Peyer's patch (tissue), 4 donors: Measurements from ENCODE around the gene RAI2.

Source experiments
- CTCF ChIP-seq, 6 experiments: fragments of 450-650 bp in 4 of 6; fragments of 200-600 bp in 2 of 6; sonication (generic) in 1 of 6; IDR thresholded peaks; one replicate each; pipeline ENCODE4 v1.5.1; 2017 to 2019; ENCODE audit warnings: antibody characterized with exemption in 6 of 6, mild to moderate bottlenecking in 3 of 6, moderate library complexity in 1 of 6
- POLR2A ChIP-seq, 2 donors: fragments of 450-650 bp; IDR thresholded peaks; one replicate each; pipeline ENCODE4 v1.5.1; 2017; ENCODE audit warnings: antibody characterized with exemption in 2 of 2, mild to moderate bottlenecking in 2 of 2, moderate library complexity in 2 of 2

- no peak for TF ChIP-seq CTCF (IDR thresholded peaks at IDR 0.05)
- no peak for TF ChIP-seq POLR2A (IDR thresholded peaks at IDR 0.05)
Observed at GRCh38 chrX:17859609-17860178, 1.4 kb downstream of the RAI2 start.
